ENCODE results near the gene HYAL3. TPM values are rescaled to one million over a fixed set of nuclear protein-coding genes. Genes with fewer than 3 reads are reported as not detected.
"Not testable (repeated sequence)": the region's sequence is repeated elsewhere in the genome, so short reads cannot be mapped to it uniquely, and the experiment has no call there.

HYAL3 gene
- total RNA-seq, 6 donors from 2014 or later = 0.33 to 5.7 (median 3.1) TPM

GRCh38 chr3:50288387-50289007 lies 10.7 kb downstream of the HYAL3 start:
- Histone ChIP-seq H3K27ac (no peak overlapping the region), H3K36me3 (peaks cover 18 to 44% (median 39%) of the 10 kb centered on the region in 4 donors), H3K4me1 (peaks cover 16 to 24% (median 21%) of the 10 kb centered on the region in 4 donors), H3K9me3 (no peaks in the 10 kb centered on the region), H3K4me3 (no peak overlapping the region), H3K27me3 (no peaks in the 10 kb centered on the region)
- ATAC-seq (ENCODE audit: low FRiP score in 2 of 2) (no peak), DNase-seq (no peak)
- 96 to 97% methylated on average over 11 to 23 of the region's 23 CpGs for WGBS, 2 donors
- no peak for TF ChIP-seq POLR2A (IDR thresholded peaks at IDR 0.05)
- no peak for TF ChIP-seq CTCF (IDR thresholded peaks at IDR 0.05)
- TF ChIP-seq POLR2AphosphoS5 (IDR thresholded peaks at IDR 0.05) = no peak
- TF ChIP-seq EP300 (IDR thresholded peaks at IDR 0.05) = no peak

- WGBS, 2 donors = 82 to 100% methylated on average over 1 of the region's 1 CpG
- Histone ChIP-seq H3K4me1 (peaks cover 8 to 17% (median 14%) of the 10 kb centered on the region in 4 donors), H3K27me3 (no peaks in the 10 kb centered on the region), H3K27ac (no peak overlapping the region), H3K36me3 (peaks cover 18 to 44% (median 39%) of the 10 kb centered on the region in 4 donors), H3K4me3 (no peak overlapping the region), H3K9me3 (no peaks in the 10 kb centered on the region)
- ATAC-seq (ENCODE audit: low FRiP score in 2 of 2) = no peak
- DNase-seq = no peak
- TF ChIP-seq EP300 (IDR thresholded peaks at IDR 0.05) (no peak), POLR2AphosphoS5 (IDR thresholded peaks at IDR 0.05) (no peak), POLR2A (IDR thresholded peaks at IDR 0.05) (no peak), CTCF (IDR thresholded peaks at IDR 0.05) (no peak)
These were observed 11.9 kb downstream of the HYAL3 start for GRCh38 chr3:50287262-50287661.

- Histone ChIP-seq H3K36me3 (peaks cover 18 to 44% (median 39%) of the 10 kb centered on the region in 4 donors), H3K27ac (no peak overlapping the region), H3K27me3 (no peaks in the 10 kb centered on the region), H3K4me1 (peaks cover 7 to 14% (median 10%) of the 10 kb centered on the region in 4 donors), H3K4me3 (no peak overlapping the region), H3K9me3 (no peaks in the 10 kb centered on the region)
- DNase-seq (peak in 1 of 2 donors; percentile 62), ATAC-seq (ENCODE audit: low FRiP score in 2 of 2) (no peak)
- no peak for TF ChIP-seq POLR2A (IDR thresholded peaks at IDR 0.05)
- no peak for TF ChIP-seq EP300 (IDR thresholded peaks at IDR 0.05)
- TF ChIP-seq POLR2AphosphoS5 (IDR thresholded peaks at IDR 0.05) = no peak
- TF ChIP-seq CTCF (IDR thresholded peaks at IDR 0.05) = no peak
- 92 to 93% methylated on average over 6 to 28 of the region's 28 CpGs for WGBS, 2 donors
These were observed 12.6 kb downstream of the HYAL3 start for GRCh38 chr3:50286322-50287227.

GRCh38 chr3:50284121-50284520 lies 15.1 kb downstream of the HYAL3 start:
- H3K27me3 ChIP-seq; H3K4me1 ChIP-seq; DNase-seq; H3K9me3 ChIP-seq; H3K4me3 ChIP-seq; ATAC-seq (ENCODE audit: low FRiP score in 2 of 2); H3K27ac ChIP-seq: not testable (repeated sequence)
- WGBS, 2 donors = 89 to 91% methylated on average over 6 of the region's 6 CpGs
- H3K36me3 ChIP-seq = peaks cover 8 to 30% (median 26%) of the 10 kb centered on the region in 4 donors

- H3K4me3 ChIP-seq = no peak overlapping the region
- peaks cover 3 to 14% (median 5%) of the 10 kb centered on the region in 4 donors for H3K4me1 ChIP-seq
- H3K27ac ChIP-seq = no peak overlapping the region
- no peak for TF ChIP-seq POLR2AphosphoS5 (IDR thresholded peaks at IDR 0.05)
- no peak for TF ChIP-seq CTCF (IDR thresholded peaks at IDR 0.05)
- WGBS, 2 donors = 87 to 94% methylated on average over 6 to 8 of the region's 8 CpGs
- DNase-seq (no peak), ATAC-seq (ENCODE audit: low FRiP score in 2 of 2) (no peak)
- H3K27me3 ChIP-seq = peaks cover 0 to 12% (median 3%) of the 10 kb centered on the region in 4 donors
- peaks cover 0 to 28% (median 8%) of the 10 kb centered on the region in 4 donors for H3K36me3 ChIP-seq
- H3K9me3 ChIP-seq = no peaks in the 10 kb centered on the region
These were observed 19.8 kb downstream of the HYAL3 start for GRCh38 chr3:50279255-50280016.

All from upper lobe of left lung (tissue), 6 donors.